OCI-LY7 (cell line): ENCODE results near the gene HOMER3. TPM values are rescaled to one million over a fixed set of nuclear protein-coding genes. Genes with fewer than 3 reads are reported as not detected.

Experiments
- BruUV-seq: library from RNA; stranded (reverse); fragments of 400-500 nt; replicated peaks from 2 replicates; lab custom pipeline; 2021; lab: Mats Ljungman, UMichigan
- CTCF ChIA-PET: fragments of 300-600 bp; sonication (Branson Sonifier 250); formaldehyde crosslinking; loops from one replicate; lab custom pipeline; 2022; ENCODE audit warnings: antibody characterized with exemption; ENCODE audit not compliant: unreplicated experiment; lab: Charles Lee
- POLR2A ChIA-PET: fragments of 300-600 bp; sonication (Branson Sonifier 250); formaldehyde crosslinking; loops from one replicate; lab custom pipeline; 2022; ENCODE audit warnings: antibody characterized with exemption; lab: Charles Lee
- DNase-seq: peaks from one replicate; pipeline ENCODE4 v3.0.0-alpha.2; 2015; ENCODE audit warnings: low spot score
- H2AFZ ChIP-seq: fragments of 200-600 bp; sonication (generic), shearing (Covaris generic); 2 replicates; pipeline ENCODE4 v1.6.1; 2014; ENCODE audit warnings: mild to moderate bottlenecking, antibody characterized with exemption, low read length, moderate library complexity
- H3K27ac ChIP-seq: fragments of 200-600 bp; sonication (generic); 2 replicates; pipeline ENCODE4 v1.5.1; 2014; ENCODE audit warnings: mixed run types, low read depth, mild to moderate bottlenecking, moderate library complexity, low read length, inconsistent platforms; ENCODE audit not compliant: poor library complexity, severe bottlenecking
- H3K36me3 ChIP-seq: fragments of 200-600 bp; sonication (generic); 2 replicates; pipeline ENCODE4 v1.6.1; 2014; ENCODE audit warnings: mild to moderate bottlenecking, antibody characterized with exemption, low read length, moderate library complexity, mixed read lengths; ENCODE audit not compliant: insufficient read depth
- H3K4me1 ChIP-seq: fragments of 200-600 bp; sonication (generic); 2 replicates; pipeline ENCODE4 v1.5.1; 2014; ENCODE audit warnings: mild to moderate bottlenecking, low read length; ENCODE audit not compliant: insufficient read depth, poor library complexity, severe bottlenecking
- H3K4me2 ChIP-seq: fragments of 200-600 bp; sonication (generic); 2 replicates; pipeline ENCODE4 v1.6.1; 2014; ENCODE audit warnings: mild to moderate bottlenecking, low read length
- H3K4me3 ChIP-seq: fragments of 200-600 bp; sonication (generic); 2 replicates; pipeline ENCODE4 v1.5.1; 2014; ENCODE audit warnings: mild to moderate bottlenecking, low read depth, low read length; ENCODE audit not compliant: poor library complexity, severe bottlenecking
- H3K79me2 ChIP-seq: fragments of 200-600 bp; sonication (generic); 2 replicates; pipeline ENCODE4 v1.6.1; 2016; ENCODE audit warnings: low read depth, mild to moderate bottlenecking, low read length, moderate library complexity, mixed read lengths; ENCODE audit not compliant: insufficient read depth
- H3K9me2 ChIP-seq: fragments of 200-600 bp; sonication (generic); 2 replicates; pipeline ENCODE4 v1.6.1; 2016; ENCODE audit warnings: mild to moderate bottlenecking, low read length, mixed read lengths; ENCODE audit not compliant: insufficient read depth
- H3K9me3 ChIP-seq: fragments of 200-600 bp; sonication (generic); 2 replicates; pipeline ENCODE4 v1.6.1; 2014; ENCODE audit warnings: mild to moderate bottlenecking, mixed run types, low read length, mixed read lengths
- H4K20me1 ChIP-seq: fragments of 200-600 bp; sonication (generic); 2 replicates; pipeline ENCODE4 v1.6.1; 2014; ENCODE audit warnings: mild to moderate bottlenecking, antibody characterized with exemption, low read length, moderate library complexity, mixed read lengths; ENCODE audit not compliant: insufficient read depth
- CTCF ChIP-seq: fragments of 200-600 bp; sonication (generic); conservative IDR thresholded peaks from 2 replicates; pipeline ENCODE4 v1.5.1; 2014; ENCODE audit warnings: mild to moderate bottlenecking, antibody characterized with exemption, low read length, moderate library complexity, mixed read lengths
- EZH2phosphoT487 ChIP-seq: fragments of 200-600 bp; sonication (generic); IDR thresholded peaks from 2 replicates; pipeline ENCODE4 v1.6.1; 2018; ENCODE audit warnings: low read depth, borderline replicate concordance, mild to moderate bottlenecking, mixed run types, antibody characterized with exemption, low read length, moderate library complexity, mixed read lengths
- intact Hi-C: fragments of 100-400 bp; cut with micrococcal nuclease; formaldehyde crosslinking; loops from one replicate; pipeline ENCODE4 v1.10.0; 2022; ENCODE audit not compliant: unreplicated experiment
- total RNA-seq, 2 experiments: library from RNA; depleted of rRNA in 1 of 2; stranded (reverse); fragments of >200 nt in 1 of 2; shearing (Covaris generic) in 1 of 2; gene quantifications; 2 replicates each; pipeline ENCODE4 v1.2.3, GENCODE V29; 2014 to 2022

The HOMER3 gene
- total RNA-seq, 2 experiments from 2014 or later, result 15.5 to 16.1 TPM

- TF ChIP-seq EZH2phosphoT487 (no peak), CTCF (no peak)
- Histone ChIP-seq H4K20me1 (no peaks in the 10 kb centered on the region), H2AFZ (no peak overlapping the region), H3K36me3 (peaks cover 34% of the 10 kb centered on the region), H3K4me3 (no peak overlapping the region), H3K79me2 (no peaks in the 10 kb centered on the region), H3K4me2 (no peak overlapping the region), H3K4me1 (no peaks in the 10 kb centered on the region), H3K9me3 (no peaks in the 10 kb centered on the region), H3K27ac (no peak overlapping the region), H3K9me2 (no peaks in the 10 kb centered on the region)
- BruUV-seq, result no TSS peak
- intact Hi-C loops, result no loop called here
- no peak for DNase-seq
- POLR2A ChIA-PET, result no interaction called here
- CTCF ChIA-PET, result no interaction called here
Measured at GRCh38 chr19:18906605-18907519, 34.2 kb downstream of the HOMER3 start.

- no peaks in the 10 kb centered on the region for H3K9me3 ChIP-seq
- ChIA-PET CTCF (no interaction called here), POLR2A (no interaction called here)
- peaks cover 26% of the 10 kb centered on the region for H3K36me3 ChIP-seq
- no TSS peak for BruUV-seq
- no peaks in the 10 kb centered on the region for H3K9me2 ChIP-seq
- H3K79me2 ChIP-seq, result no peaks in the 10 kb centered on the region
- H3K4me1 ChIP-seq, result no peaks in the 10 kb centered on the region
- intact Hi-C loops, result no loop called here
- no peak overlapping the region for H3K4me3 ChIP-seq
- H2AFZ ChIP-seq, result no peak overlapping the region
- H3K4me2 ChIP-seq, result no peak overlapping the region
- H4K20me1 ChIP-seq, result no peaks in the 10 kb centered on the region
- no peak for DNase-seq
- H3K27ac ChIP-seq, result no peak overlapping the region
- TF ChIP-seq CTCF (no peak), EZH2phosphoT487 (no peak)
Measured at GRCh38 chr19:18905513-18906236, 35.3 kb downstream of the HOMER3 start.
